ENCODE measurements around the gene MRPS2.
A peak's percentile ranks its signal among the peaks of the same experiment; 100 is the strongest.
"Not testable (repeated sequence)": the region's sequence is repeated elsewhere in the genome, so short reads cannot be mapped to it uniquely, and the experiment has no call there.

The MRPS2 gene

DNA sequence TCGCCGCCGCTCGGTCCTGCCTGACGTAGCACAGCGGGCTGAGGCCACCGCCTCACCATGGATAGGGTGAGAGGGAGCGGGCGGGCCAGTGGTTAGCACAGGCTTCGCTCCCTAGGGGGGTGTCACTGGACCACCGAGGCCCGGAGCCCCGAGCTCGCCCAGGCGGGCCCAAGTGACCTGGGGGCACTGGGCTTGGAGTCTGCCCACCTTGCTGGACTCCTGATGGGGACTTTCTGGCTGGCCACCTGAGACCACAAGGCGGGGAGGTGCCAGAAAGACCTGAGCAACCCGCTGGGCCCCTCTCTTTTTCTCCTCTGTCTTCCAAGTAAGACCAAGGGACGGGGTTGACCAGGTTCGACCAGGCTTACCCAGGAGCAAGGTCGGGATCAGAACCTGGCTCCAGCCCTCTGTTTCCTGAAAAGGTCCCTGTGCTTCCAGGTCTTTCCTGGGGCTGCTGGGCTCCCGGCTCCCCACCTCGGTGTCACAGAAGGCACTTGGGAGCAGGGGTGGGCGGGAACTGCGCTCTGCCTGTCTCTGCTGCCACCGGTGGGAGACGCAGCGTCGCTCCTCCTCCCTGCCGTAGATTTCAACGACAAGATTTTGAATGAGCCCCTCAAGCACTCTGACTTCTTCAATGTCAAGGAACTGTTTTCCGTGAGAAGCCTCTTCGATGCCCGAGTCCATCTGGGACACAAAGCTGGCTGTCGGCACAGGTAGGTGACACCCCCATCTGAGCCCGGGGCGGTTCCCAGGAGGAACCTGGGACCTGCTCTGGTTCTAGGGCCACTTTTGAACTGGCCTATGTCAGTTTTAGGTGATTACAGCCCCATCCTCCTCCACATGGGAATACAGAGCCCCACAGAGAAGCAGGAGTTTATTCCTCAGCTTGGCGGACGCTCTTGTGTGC, 1.0 kb downstream of the MRPS2 start:
- peak; percentile 54 for DNase-seq

DNA sequence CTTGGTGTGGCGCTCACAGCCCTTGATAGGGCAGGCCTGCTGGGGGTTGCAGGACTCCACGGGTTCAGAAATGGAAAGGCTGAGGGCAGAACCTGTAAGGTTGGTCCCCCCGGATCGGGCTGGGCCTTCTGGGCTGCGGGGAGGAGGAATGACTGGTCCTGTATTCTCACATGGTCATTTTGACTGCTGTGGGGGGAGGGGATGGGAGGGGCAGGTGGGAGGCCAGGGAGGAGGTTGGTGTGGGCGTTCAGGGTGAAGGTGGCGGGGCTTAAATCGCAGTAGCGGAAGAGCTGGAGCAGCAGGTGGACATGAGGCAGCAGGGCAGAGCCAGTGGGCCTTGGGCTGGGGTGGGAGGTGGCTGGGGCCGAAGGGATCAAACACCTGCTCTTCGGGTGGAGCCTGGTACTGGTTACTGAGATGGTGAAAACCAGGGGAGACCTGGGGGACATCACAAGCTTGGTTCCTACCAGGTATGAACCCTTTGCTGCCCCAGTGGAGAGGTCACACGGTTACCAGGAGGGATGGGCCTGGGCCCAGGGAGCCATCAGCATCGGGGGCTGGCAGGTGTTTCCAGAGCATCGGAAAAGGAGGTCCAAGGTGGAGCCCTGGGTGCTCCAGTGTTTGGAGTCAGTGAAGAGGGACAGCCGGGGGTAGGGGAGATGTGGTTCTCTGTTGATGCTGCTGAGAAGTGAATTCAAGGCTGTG, 1.8 kb downstream of the MRPS2 start:
- DNase-seq, result no peak

DNA sequence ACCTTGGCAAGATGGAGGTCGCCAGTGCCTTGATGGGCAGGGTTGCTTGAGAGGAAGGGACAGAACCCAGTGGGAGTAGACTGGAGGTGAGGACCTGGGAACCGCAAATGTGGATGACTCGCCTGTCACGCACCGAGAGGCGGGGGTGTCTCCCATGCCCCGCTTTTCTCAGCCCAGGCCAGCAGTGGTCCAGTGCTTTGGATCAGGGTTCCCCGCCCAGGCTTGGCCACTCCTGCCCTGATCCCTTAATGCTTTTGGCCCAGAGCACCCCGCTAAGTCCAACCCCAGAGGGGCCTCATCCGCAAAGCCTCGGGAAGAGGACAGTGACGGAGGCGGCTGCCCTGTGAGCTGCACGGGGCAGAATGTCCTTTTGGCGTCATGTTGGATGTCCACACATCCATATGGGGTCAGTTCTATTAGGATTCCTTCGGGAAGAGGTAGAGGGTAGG, 2.4 kb downstream of the MRPS2 start:
- no peak for DNase-seq

DNA sequence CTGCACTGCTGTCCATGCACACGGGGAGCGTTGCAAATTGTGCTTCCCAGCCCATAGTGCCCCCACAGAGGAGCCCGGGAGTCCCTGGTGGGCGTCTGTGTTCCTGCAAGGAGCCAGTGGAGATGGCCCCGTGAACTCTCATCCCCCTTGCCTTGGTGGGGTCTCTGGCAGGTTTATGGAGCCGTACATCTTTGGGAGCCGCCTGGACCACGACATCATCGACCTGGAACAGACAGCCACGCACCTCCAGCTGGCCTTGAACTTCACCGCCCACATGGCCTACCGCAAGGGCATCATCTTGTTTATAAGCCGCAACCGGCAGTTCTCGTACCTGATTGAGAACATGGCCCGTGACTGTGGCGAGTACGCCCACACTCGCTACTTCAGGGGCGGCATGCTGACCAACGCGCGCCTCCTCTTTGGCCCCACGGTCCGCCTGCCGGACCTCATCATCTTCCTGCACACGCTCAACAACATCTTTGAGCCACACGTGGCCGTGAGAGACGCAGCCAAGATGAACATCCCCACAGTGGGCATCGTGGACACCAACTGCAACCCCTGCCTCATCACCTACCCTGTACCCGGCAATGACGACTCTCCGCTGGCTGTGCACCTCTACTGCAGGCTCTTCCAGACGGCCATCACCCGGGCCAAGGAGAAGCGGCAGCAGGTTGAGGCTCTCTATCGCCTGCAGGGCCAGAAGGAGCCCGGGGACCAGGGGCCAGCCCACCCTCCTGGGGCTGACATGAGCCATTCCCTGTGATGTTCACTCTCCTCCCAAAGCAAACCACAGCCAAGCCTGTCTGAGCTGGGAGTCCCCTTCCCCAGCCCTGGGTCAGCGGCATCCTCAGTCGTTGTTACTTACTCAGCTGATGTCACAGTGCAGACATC, 3.1 kb downstream of the MRPS2 start:
- no peak for DNase-seq

DNA sequence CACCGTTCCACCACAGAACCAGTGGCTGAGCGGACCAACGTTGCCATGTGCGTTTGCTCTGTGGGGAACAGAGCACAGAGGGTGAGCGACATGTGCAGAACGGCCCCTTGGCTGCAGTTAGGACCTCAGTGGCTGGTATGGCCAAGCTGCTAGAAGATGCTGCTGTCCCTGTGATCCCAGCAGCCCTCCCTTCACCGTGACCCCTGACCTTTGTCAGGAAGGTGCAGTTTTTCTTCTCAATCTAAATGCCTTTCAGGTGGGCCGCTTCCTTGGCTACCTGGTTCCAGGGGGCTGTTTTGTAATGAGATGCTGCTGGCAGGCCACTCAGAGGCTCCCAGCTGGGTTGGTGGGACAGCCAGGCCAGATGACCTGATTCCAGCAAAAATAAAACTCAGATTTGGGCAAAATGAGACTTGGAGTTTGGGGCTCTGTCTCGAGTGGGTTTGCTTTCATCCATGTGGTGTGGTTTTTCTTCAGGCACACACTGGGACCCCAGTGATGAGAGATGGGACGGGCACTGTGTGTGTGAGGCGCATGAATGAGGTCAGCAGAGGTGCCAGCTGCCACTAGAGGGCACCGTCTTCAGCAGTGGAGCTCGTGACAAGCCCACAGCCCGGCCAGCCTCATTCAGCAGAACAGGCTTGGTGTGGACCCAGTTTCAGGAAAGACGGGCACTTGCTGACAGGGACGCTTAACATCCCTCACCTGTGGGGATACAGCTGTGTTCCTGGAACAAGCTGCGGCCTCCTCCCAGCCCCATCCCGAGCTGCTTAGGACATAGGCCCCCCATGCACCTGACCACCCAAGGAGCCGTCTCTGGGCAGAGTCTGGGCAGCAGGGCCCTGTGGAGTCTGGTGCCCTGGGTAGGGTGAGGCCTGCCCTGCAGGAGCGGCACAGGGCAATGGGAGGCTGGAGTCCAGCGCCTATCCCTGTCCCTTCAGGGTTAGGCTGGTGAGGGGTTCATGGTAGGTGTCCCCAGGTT, 4.1 kb downstream of the MRPS2 start:
- DNase-seq, result peak; percentile 54

DNA sequence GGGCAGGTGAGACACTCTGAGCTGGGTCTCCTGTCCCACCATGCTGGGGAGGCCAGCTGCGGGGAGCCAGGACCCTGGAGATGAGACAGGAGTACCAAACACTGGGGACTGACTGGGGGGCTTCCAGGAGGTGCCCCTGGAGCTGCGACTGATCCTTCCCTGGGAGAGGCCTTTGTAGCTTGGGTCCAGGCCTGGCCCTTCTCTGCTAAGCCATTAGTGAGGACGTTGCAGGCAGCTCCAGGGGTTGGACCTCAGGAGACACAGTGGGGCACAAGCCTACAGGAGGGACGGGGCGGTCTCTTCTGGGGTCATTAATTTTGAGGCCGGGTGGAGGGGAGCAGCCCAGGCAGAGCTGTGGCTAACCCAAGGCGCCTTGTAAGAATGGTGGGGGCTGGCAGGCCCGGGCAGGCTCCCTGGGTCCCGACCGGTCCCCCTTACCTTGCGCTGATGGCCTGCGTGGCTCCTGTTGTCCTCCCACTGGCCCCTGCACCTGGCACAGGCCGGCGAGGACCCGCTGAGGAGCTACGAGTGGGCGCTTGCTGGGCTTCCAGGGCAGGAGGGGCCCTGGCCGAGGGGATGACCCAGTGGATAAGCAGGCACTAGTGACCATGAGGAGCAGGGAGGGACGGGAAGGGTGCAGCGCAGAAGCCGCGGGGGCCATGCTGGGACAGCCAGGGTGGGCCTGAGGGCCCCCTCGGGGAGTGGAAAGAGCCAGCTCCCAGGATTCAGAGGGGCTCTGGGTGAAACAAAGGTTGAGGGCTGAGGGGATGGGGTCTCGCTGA, 5.1 kb downstream of the MRPS2 start:
- DNase-seq, result no peak

DNA sequence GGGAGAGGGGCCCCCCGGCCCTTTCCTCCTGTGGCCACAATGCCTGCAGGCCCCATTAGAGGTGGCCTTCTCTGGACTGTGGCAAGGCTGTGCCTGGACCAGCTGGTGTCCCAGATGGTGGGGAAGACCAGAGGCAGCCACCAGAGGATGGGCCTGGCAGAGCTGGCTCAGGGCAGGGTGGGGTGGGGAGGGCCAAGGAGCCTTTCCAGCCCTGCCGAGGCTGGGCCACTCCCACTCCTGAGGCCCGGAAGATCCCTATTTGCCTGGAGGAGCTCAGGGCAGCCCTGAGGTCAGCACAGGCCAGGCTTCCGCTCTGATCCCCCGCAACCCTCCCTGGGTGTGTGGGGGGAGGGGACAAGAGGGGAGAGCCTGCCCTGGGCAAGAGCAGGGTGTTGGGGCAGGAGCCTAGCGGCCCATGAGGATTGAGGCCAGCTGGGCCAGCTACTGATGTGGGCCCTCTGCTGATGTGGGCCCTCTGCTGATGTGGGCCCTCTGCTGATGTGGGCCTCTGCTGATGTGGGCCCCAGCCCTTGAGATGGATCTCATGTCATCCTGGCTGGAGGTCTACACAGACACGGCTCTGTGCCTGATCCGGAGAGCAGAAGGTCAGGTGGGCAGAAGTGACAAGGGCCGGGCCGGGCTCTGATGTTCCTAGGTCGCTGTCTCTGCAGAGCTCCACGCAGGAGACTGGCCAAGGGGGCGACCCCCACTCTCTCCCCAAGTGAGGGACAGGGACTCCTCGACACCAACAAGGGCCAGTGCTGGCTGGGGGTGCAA, 6.0 kb downstream of the MRPS2 start:
- no peak for DNase-seq

DNA sequence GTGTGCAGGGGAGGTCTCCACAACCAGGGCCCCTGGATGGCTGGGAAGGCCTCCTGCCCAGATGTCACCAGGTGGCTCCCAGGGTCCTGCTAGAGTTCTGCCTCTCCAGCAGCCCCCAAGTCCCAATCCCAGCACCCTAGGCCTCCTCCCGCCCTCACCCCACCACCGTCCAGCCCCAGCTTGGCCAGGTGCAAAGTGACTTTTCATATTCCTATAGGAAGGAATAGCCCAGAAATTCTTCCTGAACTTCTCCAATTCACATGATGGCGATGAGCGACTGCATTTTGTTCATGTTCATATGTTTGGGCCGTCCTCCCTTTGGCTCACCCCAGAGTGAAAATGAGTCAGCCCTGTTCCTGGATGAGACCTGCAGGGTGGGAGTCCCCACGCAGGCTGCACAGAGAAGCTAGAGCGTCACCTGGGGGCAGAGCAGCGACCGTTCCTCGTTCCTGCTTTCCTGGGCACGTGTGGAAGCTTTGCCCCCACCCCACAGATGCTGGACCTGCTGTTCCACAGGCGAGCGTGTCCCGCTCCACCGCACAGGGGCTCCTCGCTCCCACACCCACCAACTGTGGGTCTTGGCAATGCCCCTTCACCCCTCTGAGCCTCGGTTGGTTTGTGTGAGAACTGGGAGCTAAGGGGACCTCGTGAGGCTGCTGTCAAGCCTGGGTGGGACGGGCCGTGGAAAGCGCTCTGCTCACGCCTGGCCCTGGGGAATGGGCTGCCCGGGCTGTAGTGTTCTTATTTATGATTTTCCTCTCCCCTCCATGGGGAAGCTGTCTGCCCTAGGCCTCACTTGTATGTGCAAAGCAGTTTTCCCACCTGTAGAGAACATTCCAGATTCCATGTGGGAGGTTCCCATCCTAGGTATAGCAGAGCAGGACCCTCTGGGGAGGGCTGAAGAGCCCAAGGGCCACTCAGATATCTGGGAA, 6.9 kb downstream of the MRPS2 start:
- DNase-seq, result no peak

DNA sequence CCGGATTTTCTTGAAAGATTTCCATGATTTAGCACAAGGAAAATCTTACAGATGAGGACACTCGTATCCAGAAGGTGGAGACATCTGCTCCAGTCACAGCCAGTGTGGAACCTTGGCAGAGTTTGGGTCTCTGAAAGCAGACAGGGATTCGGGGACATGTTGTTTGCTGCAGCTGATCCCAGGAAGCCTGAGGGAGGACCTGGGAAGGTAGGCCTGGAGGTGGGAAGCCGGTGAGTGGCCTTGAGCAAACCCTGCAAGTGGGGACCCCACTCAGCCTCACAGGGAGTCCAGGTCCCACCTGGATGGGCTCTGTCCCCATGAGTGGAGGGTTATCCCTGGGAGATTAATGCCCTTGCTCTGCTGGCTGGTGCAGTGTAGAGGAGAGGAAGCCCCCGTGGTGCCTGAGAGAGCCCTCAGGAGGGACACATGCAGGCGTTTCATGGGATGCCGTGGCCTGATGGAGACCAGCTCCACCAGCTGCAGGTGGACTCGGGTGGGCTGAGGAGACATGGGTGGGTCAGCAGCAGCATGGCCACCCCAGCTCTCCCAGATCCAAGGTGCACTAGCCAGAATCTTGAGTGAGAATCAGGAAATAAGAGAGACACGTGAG, 7.8 kb downstream of the MRPS2 start:
- DNase-seq, result no peak

DNA sequence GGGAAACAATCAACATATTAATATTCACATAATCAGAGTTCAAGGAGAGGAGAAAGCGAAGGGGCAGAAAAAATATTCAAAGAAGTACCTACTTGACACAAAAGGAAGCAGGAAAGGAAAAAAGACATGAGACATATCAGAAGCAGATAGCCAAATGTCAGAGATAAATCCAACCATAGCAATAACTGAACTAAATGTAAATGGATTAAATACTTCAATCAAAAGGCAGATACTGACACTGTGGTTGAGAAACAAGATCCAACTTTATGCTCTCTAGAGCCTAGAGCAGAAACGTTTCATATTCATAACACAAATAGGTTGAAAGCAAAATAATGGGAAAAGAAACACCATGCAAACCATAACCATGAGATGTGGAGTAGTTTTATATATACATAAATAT, 9.0 kb downstream of the MRPS2 start:
- no peak for DNase-seq

DNA sequence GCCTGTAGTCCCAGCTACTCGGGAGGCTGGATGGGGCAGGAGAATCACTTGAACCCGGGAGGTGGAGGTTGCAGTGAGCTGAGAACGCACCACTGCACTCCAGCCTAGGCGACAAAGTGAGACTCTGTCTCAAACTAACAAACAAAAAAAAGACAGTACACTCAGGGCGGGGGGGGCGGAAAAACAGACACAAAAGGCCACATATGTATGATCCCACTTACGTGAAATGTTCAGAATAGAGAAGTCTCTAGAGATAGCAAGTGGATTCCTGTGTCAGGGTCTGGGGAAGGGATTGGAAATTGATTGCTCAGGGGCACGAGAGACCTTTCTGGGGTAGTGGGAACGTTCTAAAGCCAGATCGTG, 11.7 kb downstream of the MRPS2 start:
- DNase-seq, result no peak

DNA sequence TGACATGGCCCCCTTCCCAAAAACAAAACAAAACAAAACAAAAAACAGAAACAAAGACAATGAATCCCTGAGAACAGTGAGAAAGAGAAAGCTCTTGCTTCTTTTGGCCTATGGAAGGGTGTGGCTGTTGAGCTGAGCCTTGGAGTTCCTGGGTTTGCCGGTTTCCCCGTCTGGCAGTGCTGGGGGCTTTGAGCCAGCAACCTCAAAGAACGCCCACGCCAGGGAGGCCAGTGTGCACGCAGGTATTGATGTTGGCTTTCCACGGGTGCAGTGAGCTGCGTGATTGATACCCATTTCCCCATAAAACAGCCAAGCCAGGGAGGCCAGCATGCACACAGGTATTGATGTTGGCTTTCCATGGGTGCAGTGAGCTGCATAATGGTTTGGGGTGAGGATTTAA, 12.4 kb downstream of the MRPS2 start:
- DNase-seq, result no peak

DNA sequence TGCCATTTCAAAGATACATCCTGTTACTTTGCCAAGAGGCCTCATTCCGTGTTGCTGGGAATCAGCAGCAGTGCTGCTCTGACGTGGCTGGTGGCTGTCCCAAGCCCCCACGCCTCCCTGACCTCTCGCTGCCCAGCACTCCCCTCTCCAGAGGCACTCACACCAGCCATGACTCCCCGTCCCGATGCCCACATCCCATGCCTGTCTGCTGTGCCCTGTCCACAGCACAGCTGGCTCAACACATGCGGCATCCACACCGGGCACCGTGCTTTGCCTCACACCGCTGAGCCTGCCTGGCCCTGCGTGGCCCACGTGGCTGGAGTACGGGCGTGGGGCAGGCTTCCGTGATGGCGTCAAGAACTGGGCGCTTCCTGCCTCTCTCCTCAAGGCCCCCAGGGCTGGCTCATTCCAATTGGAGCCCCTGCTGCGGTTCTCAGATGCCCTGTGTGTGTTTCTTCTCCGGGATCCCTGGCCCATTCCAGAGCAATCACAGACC, 12.9 kb downstream of the MRPS2 start:
- DNase-seq, result no peak

DNA sequence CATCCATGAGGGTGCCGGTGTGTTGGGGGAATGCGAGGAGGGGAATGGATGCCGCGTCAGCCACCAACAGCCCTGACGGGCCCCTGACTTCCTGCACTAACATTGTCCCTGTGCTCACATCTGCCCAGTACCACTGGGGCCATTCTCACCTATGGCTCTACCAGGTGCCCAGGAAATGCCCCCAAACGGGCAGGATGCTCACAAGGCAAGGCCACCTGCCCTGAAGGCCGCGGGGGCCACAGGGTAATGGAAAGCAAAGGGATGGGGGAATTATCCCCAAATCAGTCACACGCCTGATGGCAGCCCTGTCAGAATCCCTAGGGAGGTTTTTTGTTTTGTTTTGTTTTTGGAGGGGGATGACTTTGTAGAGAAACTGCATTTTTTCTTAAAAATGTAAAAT, 13.4 kb downstream of the MRPS2 start:
- not testable (repeated sequence) for DNase-seq

DNA sequence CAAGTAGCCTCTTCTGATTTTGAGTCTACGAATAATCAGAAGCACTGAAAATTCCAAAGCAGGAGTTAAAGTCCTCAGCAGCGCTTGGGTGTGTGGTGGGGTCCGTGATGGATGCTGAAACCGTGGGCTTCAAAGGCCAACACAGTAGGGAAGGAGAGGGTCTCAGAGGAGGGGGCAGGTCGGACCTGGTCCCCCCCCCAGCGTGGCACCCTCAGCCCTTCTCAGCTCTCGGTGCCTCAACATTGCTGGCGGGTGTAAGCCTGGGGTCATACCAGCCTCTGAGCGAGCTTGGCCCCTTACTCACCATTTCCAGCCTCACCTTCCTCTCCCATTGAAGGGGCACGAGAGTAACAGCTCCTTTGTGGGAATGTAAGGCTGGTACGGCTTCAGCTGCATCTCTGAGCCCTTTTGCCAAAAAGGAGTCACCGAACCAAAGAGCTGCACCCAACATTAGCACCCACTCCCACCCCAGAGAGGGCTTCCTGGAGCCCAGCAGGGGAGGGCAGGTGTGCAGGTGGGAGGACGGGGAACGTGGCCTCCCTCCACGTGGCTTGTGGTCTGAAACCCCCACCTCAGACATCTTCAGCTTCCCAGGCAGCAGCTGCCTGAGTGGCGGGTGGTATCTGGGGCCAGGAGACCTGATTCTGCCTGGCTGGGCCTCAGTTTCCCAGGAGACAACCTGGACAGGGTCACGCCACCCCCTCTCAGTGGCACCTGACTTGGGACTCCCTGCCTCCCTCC, 14.0 kb downstream of the MRPS2 start:
- DNase-seq, result no peak

DNA sequence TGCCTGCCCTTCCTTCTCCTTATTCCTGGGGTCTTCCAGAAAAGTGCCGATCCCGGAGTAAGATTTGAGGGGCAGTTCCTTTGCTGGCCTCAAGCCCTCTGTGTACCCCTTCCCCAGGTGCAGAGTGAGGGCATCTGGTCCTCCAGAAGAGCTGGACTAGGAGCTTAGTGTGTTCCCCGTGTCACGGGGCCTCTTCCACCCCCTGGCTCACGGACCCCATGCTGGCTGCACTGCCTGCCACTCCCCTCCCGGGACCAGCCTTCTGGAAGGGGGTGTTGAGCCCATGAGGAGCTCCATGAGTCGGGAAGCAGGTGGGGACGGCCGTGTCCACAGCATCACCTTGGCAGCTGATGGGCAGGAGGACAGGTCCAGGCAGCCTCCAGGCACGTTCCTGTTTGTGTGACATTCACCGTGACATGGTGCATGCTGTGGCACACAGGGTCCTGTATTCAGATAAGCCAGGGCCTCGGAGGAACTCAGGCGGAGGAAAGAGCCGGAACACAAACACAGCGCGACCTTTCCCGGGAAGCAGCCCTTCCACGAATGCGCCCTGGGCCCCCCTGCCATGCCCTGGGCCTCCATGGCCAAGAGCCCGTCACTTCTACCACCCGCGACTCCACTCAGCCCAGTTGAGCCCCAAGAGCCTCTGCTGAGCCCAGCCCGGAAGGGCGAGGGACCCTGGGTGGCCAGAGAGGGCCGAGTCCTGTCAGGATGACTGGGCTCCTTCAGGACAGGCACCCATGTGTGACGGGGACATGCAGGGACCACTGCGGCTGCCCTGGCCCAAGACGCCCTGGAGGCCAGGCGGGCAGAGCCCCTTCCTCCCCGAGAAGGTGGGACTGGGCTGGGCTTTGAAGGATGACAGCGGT, 14.8 kb downstream of the MRPS2 start:
- DNase-seq, result no peak

Data from fibroblast of skin of back (primary cell).